ENCODE measurements around the gene ZNF680. TPM values are rescaled to one million over a fixed set of nuclear protein-coding genes. Genes with fewer than 3 reads are reported as not detected.

Gene ZNF680
- polyA plus RNA-seq (2013, experiment 1 of 2) = not detected
- not detected for polyA plus RNA-seq (2013, experiment 2 of 2)

DNA sequence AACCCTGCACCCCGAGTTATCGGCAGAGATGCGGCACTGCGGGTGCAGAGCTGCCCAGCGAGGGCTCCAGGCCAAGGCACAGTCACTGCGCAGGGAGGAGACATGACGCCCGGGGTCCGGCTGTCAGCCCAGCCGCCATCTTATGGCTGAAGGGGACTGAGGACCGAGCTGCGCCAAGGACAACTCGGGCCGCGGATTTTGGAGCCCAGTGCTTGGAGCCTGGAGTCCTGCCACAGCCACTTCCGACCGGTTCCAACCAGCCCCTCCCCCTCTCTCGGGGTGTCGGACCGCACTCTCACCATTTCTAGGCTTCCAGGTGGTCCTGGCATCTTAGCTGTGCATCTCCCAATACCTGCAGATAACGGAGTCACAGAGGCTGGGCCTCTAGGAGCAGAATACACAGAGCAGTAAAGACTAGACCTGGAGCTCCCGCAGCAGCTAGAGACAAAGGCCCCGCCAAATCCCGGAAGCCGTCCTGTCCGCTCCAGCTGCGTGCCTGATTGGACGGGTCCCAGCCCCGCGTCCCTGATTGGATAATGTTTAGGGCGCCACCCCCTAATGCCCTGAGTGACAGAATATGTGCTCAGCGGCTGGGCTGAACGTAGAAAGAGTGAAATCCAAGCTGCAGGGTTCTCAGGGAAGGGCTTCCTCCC lies at the start of gene ZNF680:
TSS of gene ZNF680 (minus strand) at position 446 of the 653 bp plus-strand sequence. CDS start at position 329, 117 bp downstream.
- H3K4me3 ChIP-seq (ENCODE audit: insufficient read depth in 1 of 2, low read depth in 1 of 2, low read length in 2 of 2) = peak within 1 kb of the TSS; percentile 42 to 100

DNA sequence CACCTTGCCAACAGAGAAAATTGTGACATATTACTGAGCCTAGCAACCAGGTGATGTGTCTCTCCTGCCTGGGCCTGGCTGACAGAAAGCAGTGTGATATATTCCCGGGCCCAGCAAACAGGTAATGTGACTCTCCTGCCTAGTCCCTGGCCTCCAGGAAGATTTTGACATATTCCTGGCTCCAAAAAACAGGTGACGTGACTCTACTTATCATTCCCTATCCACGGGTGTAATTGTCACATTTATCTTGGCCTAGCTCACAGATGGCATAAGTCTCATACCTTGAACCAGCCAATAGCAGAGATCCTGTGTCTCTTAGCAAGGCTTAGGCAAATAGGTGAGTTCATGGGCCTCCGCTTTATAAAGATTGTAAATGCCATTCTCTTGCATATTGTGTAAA lies 49.6 kb upstream of the ZNF680 start:
- Histone ChIP-seq H3K23ac (ENCODE audit: low read length in 2 of 2) (no peak overlapping the region), H3K4me1 (ENCODE audit: control insufficient read depth, insufficient read depth, low read depth, low read length) (no peaks in the 10 kb centered on the region), H3K9ac (ENCODE audit: low read length) (no peak overlapping the region), H3K4ac (ENCODE audit: low read depth in 1 of 2, low read length in 2 of 2) (no peak overlapping the region), H3K27me3 (ENCODE audit: control insufficient read depth in 1 of 2, insufficient read depth in 1 of 2, low read length in 2 of 2) (no peaks in the 10 kb centered on the region), H2BK15ac (ENCODE audit: low read depth, poor library complexity, severe bottlenecking) (no peak overlapping the region), H4K91ac (ENCODE audit: low read length) (no peak overlapping the region), H3K4me3 (ENCODE audit: insufficient read depth in 1 of 2, low read depth in 1 of 2, low read length in 2 of 2) (no peak overlapping the region), H4K8ac (ENCODE audit: low read length) (no peak overlapping the region), H3K18ac (ENCODE audit: low read depth in 1 of 2, low read length in 2 of 2) (no peak overlapping the region), H3K4me2 (ENCODE audit: low read length, poor library complexity, severe bottlenecking) (no peak overlapping the region), H2BK5ac (ENCODE audit: low read depth, low read length, poor library complexity, severe bottlenecking) (no peak overlapping the region), H3K9me3 (ENCODE audit: control insufficient read depth, low read length) (peaks cover 33% of the 10 kb centered on the region), H3K36me3 (ENCODE audit: control insufficient read depth in 1 of 2, insufficient read depth in 2 of 2, low read depth in 1 of 2, low read length in 2 of 2) (no peaks in the 10 kb centered on the region), H2BK12ac (ENCODE audit: low read length in 2 of 2) (no peak overlapping the region), H3K14ac (ENCODE audit: low read length in 2 of 2) (no peak overlapping the region), H3K79me1 (replicated peaks; ENCODE audit: low read length, poor library complexity, severe bottlenecking) (no peaks in the 10 kb centered on the region), H2BK120ac (ENCODE audit: low read depth, low read length) (no peak overlapping the region), H2AK5ac (ENCODE audit: low read length, severe bottlenecking) (no peak overlapping the region), H2AFZ (ENCODE audit: low read depth, low read length) (no peak overlapping the region), H3K27ac (ENCODE audit: low read length, poor library complexity, severe bottlenecking) (no peak overlapping the region)
- WGBS = 39% methylated on average over 4 of the region's 4 CpGs
- no peak for DNase-seq

More for the DNA sequence above, at the start of gene ZNF680:
- H3K4me1 ChIP-seq (ENCODE audit: control insufficient read depth, insufficient read depth, low read depth, low read length) = no peaks in the 10 kb centered on the region
- no peak within 1 kb of the TSS for H2BK120ac ChIP-seq (ENCODE audit: low read depth, low read length)
- no peak within 1 kb of the TSS for H3K4me2 ChIP-seq (ENCODE audit: low read length, poor library complexity, severe bottlenecking)
- peak within 1 kb of the TSS; percentile 98 for H3K9ac ChIP-seq (ENCODE audit: low read length)
- no peak within 1 kb of the TSS for H3K27ac ChIP-seq (ENCODE audit: low read length, poor library complexity, severe bottlenecking)
- H2AK5ac ChIP-seq (ENCODE audit: low read length, severe bottlenecking) = no peak within 1 kb of the TSS
- no peak within 1 kb of the TSS for H2AFZ ChIP-seq (ENCODE audit: low read depth, low read length)
- no peak within 1 kb of the TSS for H2BK5ac ChIP-seq (ENCODE audit: low read depth, low read length, poor library complexity, severe bottlenecking)
- no peaks in the 10 kb centered on the region for H3K27me3 ChIP-seq (ENCODE audit: control insufficient read depth in 1 of 2, insufficient read depth in 1 of 2, low read length in 2 of 2)
- H3K36me3 ChIP-seq (ENCODE audit: control insufficient read depth in 1 of 2, insufficient read depth in 2 of 2, low read depth in 1 of 2, low read length in 2 of 2) = no peaks in the 10 kb centered on the region
- no peak within 1 kb of the TSS for H3K23ac ChIP-seq (ENCODE audit: low read length in 2 of 2)
- no peaks in the 10 kb centered on the region for H3K9me3 ChIP-seq (ENCODE audit: control insufficient read depth, low read length)
- H3K4ac ChIP-seq (ENCODE audit: low read depth in 1 of 2, low read length in 2 of 2) = no peak within 1 kb of the TSS
- WGBS = 86% methylated on average over 33 of the region's 33 CpGs
- no peak within 1 kb of the TSS for H2BK15ac ChIP-seq (ENCODE audit: low read depth, poor library complexity, severe bottlenecking)
- H3K79me1 ChIP-seq (replicated peaks; ENCODE audit: low read length, poor library complexity, severe bottlenecking) = no peaks in the 10 kb centered on the region
- H3K18ac ChIP-seq (ENCODE audit: low read depth in 1 of 2, low read length in 2 of 2) = no peak within 1 kb of the TSS
- DNase-seq = no peak
- no peak within 1 kb of the TSS for H2BK12ac ChIP-seq (ENCODE audit: low read length in 2 of 2)
- no peak within 1 kb of the TSS for H4K91ac ChIP-seq (ENCODE audit: low read length)
- no peak within 1 kb of the TSS for H3K14ac ChIP-seq (ENCODE audit: low read length in 2 of 2)
- no peak within 1 kb of the TSS for H4K8ac ChIP-seq (ENCODE audit: low read length)

DNA sequence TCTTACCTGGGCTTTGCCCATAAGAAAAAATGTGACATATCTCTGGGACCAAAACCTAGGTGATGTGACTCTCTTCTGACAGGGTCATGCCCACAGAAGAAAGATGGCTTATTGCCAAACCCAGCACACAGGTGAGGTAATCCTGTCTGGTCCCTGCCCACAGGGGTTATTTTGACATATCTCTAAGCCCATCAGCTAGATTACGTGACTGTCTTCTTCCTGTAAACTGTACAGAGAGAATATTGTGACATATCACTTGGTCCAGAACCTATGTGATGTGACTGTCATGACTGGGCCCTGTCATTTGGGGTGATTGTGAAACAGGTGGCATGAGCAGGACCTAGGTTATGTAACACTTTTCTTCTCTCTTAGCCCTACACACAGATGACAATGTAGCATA lies 48.8 kb upstream of the ZNF680 start:
- Histone ChIP-seq H2AK5ac (ENCODE audit: low read length, severe bottlenecking) (no peak overlapping the region), H3K4ac (ENCODE audit: low read depth in 1 of 2, low read length in 2 of 2) (no peak overlapping the region), H3K79me1 (replicated peaks; ENCODE audit: low read length, poor library complexity, severe bottlenecking) (no peaks in the 10 kb centered on the region), H2BK12ac (ENCODE audit: low read length in 2 of 2) (no peak overlapping the region), H3K9ac (ENCODE audit: low read length) (no peak overlapping the region), H2BK120ac (ENCODE audit: low read depth, low read length) (no peak overlapping the region), H4K8ac (ENCODE audit: low read length) (no peak overlapping the region), H3K18ac (ENCODE audit: low read depth in 1 of 2, low read length in 2 of 2) (no peak overlapping the region), H3K4me2 (ENCODE audit: low read length, poor library complexity, severe bottlenecking) (no peak overlapping the region), H4K91ac (ENCODE audit: low read length) (no peak overlapping the region), H2BK15ac (ENCODE audit: low read depth, poor library complexity, severe bottlenecking) (no peak overlapping the region), H3K4me3 (ENCODE audit: insufficient read depth in 1 of 2, low read depth in 1 of 2, low read length in 2 of 2) (no peak overlapping the region), H3K23ac (ENCODE audit: low read length in 2 of 2) (no peak overlapping the region), H3K36me3 (ENCODE audit: control insufficient read depth in 1 of 2, insufficient read depth in 2 of 2, low read depth in 1 of 2, low read length in 2 of 2) (no peaks in the 10 kb centered on the region), H3K9me3 (ENCODE audit: control insufficient read depth, low read length) (peaks cover 31% of the 10 kb centered on the region), H3K4me1 (ENCODE audit: control insufficient read depth, insufficient read depth, low read depth, low read length) (no peaks in the 10 kb centered on the region), H2AFZ (ENCODE audit: low read depth, low read length) (no peak overlapping the region), H3K27me3 (ENCODE audit: control insufficient read depth in 1 of 2, insufficient read depth in 1 of 2, low read length in 2 of 2) (no peaks in the 10 kb centered on the region), H3K27ac (ENCODE audit: low read length, poor library complexity, severe bottlenecking) (no peak overlapping the region), H3K14ac (ENCODE audit: low read length in 2 of 2) (no peak overlapping the region), H2BK5ac (ENCODE audit: low read depth, low read length, poor library complexity, severe bottlenecking) (no peak overlapping the region)
- DNase-seq = no peak
- WGBS = no CpG with 5 or more reads among the region's 1 CpG

DNA sequence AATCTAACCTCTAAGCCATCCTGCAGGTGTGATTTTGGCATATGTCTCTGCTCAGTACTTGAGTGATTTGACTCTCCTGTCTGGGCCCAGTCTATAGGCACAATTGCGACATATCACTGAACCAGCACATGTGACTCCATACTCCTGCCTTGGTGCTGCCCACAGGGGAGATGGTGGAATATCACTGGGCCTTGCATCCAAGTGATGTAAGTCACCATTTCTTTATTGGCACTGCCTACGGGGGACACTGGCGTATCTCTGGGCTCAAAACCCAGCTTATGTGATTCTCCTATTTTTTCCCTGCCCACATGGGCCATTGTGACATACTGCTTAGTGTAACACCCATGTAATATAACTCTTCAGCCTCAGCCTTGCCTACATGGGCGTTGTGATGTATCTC lies 48.1 kb upstream of the ZNF680 start:
- Histone ChIP-seq H3K9ac (ENCODE audit: low read length) (no peak overlapping the region), H3K4me2 (ENCODE audit: low read length, poor library complexity, severe bottlenecking) (no peak overlapping the region), H3K9me3 (ENCODE audit: control insufficient read depth, low read length) (peaks cover 30% of the 10 kb centered on the region), H3K4ac (ENCODE audit: low read depth in 1 of 2, low read length in 2 of 2) (no peak overlapping the region), H3K4me1 (ENCODE audit: control insufficient read depth, insufficient read depth, low read depth, low read length) (no peaks in the 10 kb centered on the region), H2AK5ac (ENCODE audit: low read length, severe bottlenecking) (no peak overlapping the region), H3K14ac (ENCODE audit: low read length in 2 of 2) (no peak overlapping the region), H3K27me3 (ENCODE audit: control insufficient read depth in 1 of 2, insufficient read depth in 1 of 2, low read length in 2 of 2) (no peaks in the 10 kb centered on the region), H2BK5ac (ENCODE audit: low read depth, low read length, poor library complexity, severe bottlenecking) (no peak overlapping the region), H3K27ac (ENCODE audit: low read length, poor library complexity, severe bottlenecking) (no peak overlapping the region), H3K79me1 (replicated peaks; ENCODE audit: low read length, poor library complexity, severe bottlenecking) (no peaks in the 10 kb centered on the region), H3K36me3 (ENCODE audit: control insufficient read depth in 1 of 2, insufficient read depth in 2 of 2, low read depth in 1 of 2, low read length in 2 of 2) (no peaks in the 10 kb centered on the region), H4K91ac (ENCODE audit: low read length) (no peak overlapping the region), H3K4me3 (ENCODE audit: insufficient read depth in 1 of 2, low read depth in 1 of 2, low read length in 2 of 2) (no peak overlapping the region), H2AFZ (ENCODE audit: low read depth, low read length) (no peak overlapping the region), H2BK120ac (ENCODE audit: low read depth, low read length) (no peak overlapping the region), H3K18ac (ENCODE audit: low read depth in 1 of 2, low read length in 2 of 2) (no peak overlapping the region), H3K23ac (ENCODE audit: low read length in 2 of 2) (no peak overlapping the region), H2BK15ac (ENCODE audit: low read depth, poor library complexity, severe bottlenecking) (no peak overlapping the region), H2BK12ac (ENCODE audit: low read length in 2 of 2) (no peak overlapping the region), H4K8ac (ENCODE audit: low read length) (peak overlapping the region; percentile 7)
- no peak for DNase-seq
- WGBS = 57% methylated on average over 4 of the region's 4 CpGs
